ENCODE results near the gene GRIK5.

Gene GRIK5

GRCh38 chr19:42093505-42093904 lies 23.5 kb upstream of the GRIK5 start:
- H3K4me2 ChIP-seq (ENCODE audit: insufficient read depth, low read length): no peak overlapping the region
- no peaks in the 10 kb centered on the region for H3K9me3 ChIP-seq (ENCODE audit: insufficient read depth, low read length, severe bottlenecking)
- TF ChIP-seq EZH2 (IDR thresholded peaks at IDR 0.05; ENCODE audit: borderline replicate concordance, low read depth, low read length, severe bottlenecking) (no peak), CTCF (IDR thresholded peaks at IDR 0.05; ENCODE audit: borderline replicate concordance, extremely low read depth, low read length, poor library complexity, severe bottlenecking) (no peak)
- H3K36me3 ChIP-seq (ENCODE audit: insufficient read depth, low read length): no peaks in the 10 kb centered on the region
- DNase-seq (no peak), ATAC-seq (ENCODE audit: insufficient read depth, low read depth) (no peak)
- H4K20me1 ChIP-seq (ENCODE audit: insufficient read depth, low read length): no peaks in the 10 kb centered on the region
- H3K4me1 ChIP-seq (ENCODE audit: insufficient read depth, low read length): peaks cover 8% of the 10 kb centered on the region; the same call in 1 of the 2 replicates
- no peak overlapping the region for H2AFZ ChIP-seq (ENCODE audit: low read depth, low read length)
- no peak overlapping the region for H3K27ac ChIP-seq (ENCODE audit: low read length)
- no peaks in the 10 kb centered on the region for H3K27me3 ChIP-seq (ENCODE audit: insufficient read depth, low read length, poor library complexity)
- no peaks in the 10 kb centered on the region for H3K79me2 ChIP-seq (ENCODE audit: insufficient read depth, low read length)
- no peak overlapping the region for H3K9ac ChIP-seq (ENCODE audit: low read depth, low read length)
- H3K4me3 ChIP-seq (ENCODE audit: low read depth in 1 of 2, low read length in 2 of 2): no peak overlapping the region

GRCh38 chr19:42092350-42092749 lies 22.3 kb upstream of the GRIK5 start:
- Histone ChIP-seq H3K4me3 (ENCODE audit: low read depth in 1 of 2, low read length in 2 of 2) (no peak overlapping the region), H4K20me1 (ENCODE audit: insufficient read depth, low read length) (no peaks in the 10 kb centered on the region), H3K27me3 (ENCODE audit: insufficient read depth, low read length, poor library complexity) (no peaks in the 10 kb centered on the region), H3K79me2 (ENCODE audit: insufficient read depth, low read length) (no peaks in the 10 kb centered on the region), H3K9me3 (ENCODE audit: insufficient read depth, low read length, severe bottlenecking) (no peaks in the 10 kb centered on the region), H3K4me1 (ENCODE audit: insufficient read depth, low read length) (peaks cover 8% of the 10 kb centered on the region; the same call in 1 of the 2 replicates), H3K4me2 (ENCODE audit: insufficient read depth, low read length) (no peak overlapping the region), H3K36me3 (ENCODE audit: insufficient read depth, low read length) (no peaks in the 10 kb centered on the region), H3K9ac (ENCODE audit: low read depth, low read length) (no peak overlapping the region), H3K27ac (ENCODE audit: low read length) (no peak overlapping the region), H2AFZ (ENCODE audit: low read depth, low read length) (no peak overlapping the region)
- peak; percentile 92 for ATAC-seq (ENCODE audit: insufficient read depth, low read depth)
- no peak for TF ChIP-seq EZH2 (IDR thresholded peaks at IDR 0.05; ENCODE audit: borderline replicate concordance, low read depth, low read length, severe bottlenecking)
- peak; percentile 82 for TF ChIP-seq CTCF (IDR thresholded peaks at IDR 0.05; ENCODE audit: borderline replicate concordance, extremely low read depth, low read length, poor library complexity, severe bottlenecking)
- peak; percentile 66 for DNase-seq

GRCh38 chr19:42091742-42092141 lies 21.7 kb upstream of the GRIK5 start:
- H3K4me1 ChIP-seq (ENCODE audit: insufficient read depth, low read length): peaks cover 8% of the 10 kb centered on the region; the same call in 1 of the 2 replicates
- no peaks in the 10 kb centered on the region for H3K27me3 ChIP-seq (ENCODE audit: insufficient read depth, low read length, poor library complexity)
- no peaks in the 10 kb centered on the region for H3K79me2 ChIP-seq (ENCODE audit: insufficient read depth, low read length)
- DNase-seq (no peak), ATAC-seq (ENCODE audit: insufficient read depth, low read depth) (no peak)
- no peak overlapping the region for H2AFZ ChIP-seq (ENCODE audit: low read depth, low read length)
- no peak overlapping the region for H3K27ac ChIP-seq (ENCODE audit: low read length)
- TF ChIP-seq EZH2 (IDR thresholded peaks at IDR 0.05; ENCODE audit: borderline replicate concordance, low read depth, low read length, severe bottlenecking): no peak
- no peak for TF ChIP-seq CTCF (IDR thresholded peaks at IDR 0.05; ENCODE audit: borderline replicate concordance, extremely low read depth, low read length, poor library complexity, severe bottlenecking)
- no peaks in the 10 kb centered on the region for H4K20me1 ChIP-seq (ENCODE audit: insufficient read depth, low read length)
- no peaks in the 10 kb centered on the region for H3K36me3 ChIP-seq (ENCODE audit: insufficient read depth, low read length)
- no peak overlapping the region for H3K9ac ChIP-seq (ENCODE audit: low read depth, low read length)
- no peak overlapping the region for H3K4me3 ChIP-seq (ENCODE audit: low read depth in 1 of 2, low read length in 2 of 2)
- H3K9me3 ChIP-seq (ENCODE audit: insufficient read depth, low read length, severe bottlenecking): no peaks in the 10 kb centered on the region
- H3K4me2 ChIP-seq (ENCODE audit: insufficient read depth, low read length): no peak overlapping the region

GRCh38 chr19:42091300-42091699 lies 21.3 kb upstream of the GRIK5 start:
- no peaks in the 10 kb centered on the region for H3K36me3 ChIP-seq (ENCODE audit: insufficient read depth, low read length)
- TF ChIP-seq EZH2 (IDR thresholded peaks at IDR 0.05; ENCODE audit: borderline replicate concordance, low read depth, low read length, severe bottlenecking) (no peak), CTCF (IDR thresholded peaks at IDR 0.05; ENCODE audit: borderline replicate concordance, extremely low read depth, low read length, poor library complexity, severe bottlenecking) (no peak)
- no peaks in the 10 kb centered on the region for H3K27me3 ChIP-seq (ENCODE audit: insufficient read depth, low read length, poor library complexity)
- H3K4me1 ChIP-seq (ENCODE audit: insufficient read depth, low read length): peaks cover 8% of the 10 kb centered on the region; the same call in 1 of the 2 replicates
- H3K9ac ChIP-seq (ENCODE audit: low read depth, low read length): no peak overlapping the region
- H3K9me3 ChIP-seq (ENCODE audit: insufficient read depth, low read length, severe bottlenecking): no peaks in the 10 kb centered on the region
- no peak for DNase-seq
- no peak overlapping the region for H3K27ac ChIP-seq (ENCODE audit: low read length)
- H3K4me3 ChIP-seq (ENCODE audit: low read depth in 1 of 2, low read length in 2 of 2): no peak overlapping the region
- no peak overlapping the region for H3K4me2 ChIP-seq (ENCODE audit: insufficient read depth, low read length)
- H2AFZ ChIP-seq (ENCODE audit: low read depth, low read length): no peak overlapping the region
- no peak for ATAC-seq (ENCODE audit: insufficient read depth, low read depth)
- H4K20me1 ChIP-seq (ENCODE audit: insufficient read depth, low read length): no peaks in the 10 kb centered on the region
- H3K79me2 ChIP-seq (ENCODE audit: insufficient read depth, low read length): no peaks in the 10 kb centered on the region
